Stimulated activated CD4-positive, alpha-beta T cell treated with anti-CD3 and anti-CD28 coated beads, Interleukin-15, amount 100 ng/mL, for 24 hours (primary cell): ENCODE measurements around the gene ZNF436.
A peak's percentile ranks its signal among the peaks of the same experiment; 100 is the strongest.
"Not testable (repeated sequence)": the region's sequence is repeated elsewhere in the genome, so short reads cannot be mapped to it uniquely, and the experiment has no call there.

ENCODE experiments used
- DNase-seq: peaks from one replicate; pipeline ENCODE4 v3.0.0-alpha.2; 2020

Gene ZNF436

GRCh38 chr1:23362218-23362713 is 7.4 kb downstream of the ZNF436 start:
- no peak for DNase-seq

- no peak for DNase-seq
These were observed 11.2 kb downstream of the ZNF436 start for GRCh38 chr1:23358310-23358875.

- no peak for DNase-seq
These were observed 12.3 kb downstream of the ZNF436 start for GRCh38 chr1:23357138-23357908.

- DNase-seq = no peak
These were observed 13.0 kb downstream of the ZNF436 start for GRCh38 chr1:23356471-23357137.

- DNase-seq = peak; percentile 13
These were observed 15.4 kb downstream of the ZNF436 start for GRCh38 chr1:23354245-23354644.

- DNase-seq = no peak
These were observed 17.4 kb downstream of the ZNF436 start for GRCh38 chr1:23352096-23352695.

GRCh38 chr1:23345920-23346319 is 23.7 kb downstream of the ZNF436 start:
- DNase-seq = no peak

GRCh38 chr1:23344987-23345472 is 24.6 kb downstream of the ZNF436 start:
- DNase-seq = no peak

GRCh38 chr1:23344111-23344986 is 25.3 kb downstream of the ZNF436 start, which contains the start of gene HNRNPR:
Gene HNRNPR (minus strand): TSS chr1:23344284. CDS start chr1:23341008, 3,276 bp downstream.
- DNase-seq = peak; percentile 100

GRCh38 chr1:23343221-23344110 is 26.2 kb downstream of the ZNF436 start:
- peak; percentile 76 for DNase-seq

- no peak for DNase-seq
These were observed 27.5 kb downstream of the ZNF436 start for GRCh38 chr1:23341931-23342692.

- DNase-seq = no peak
These were observed 30.0 kb downstream of the ZNF436 start for GRCh38 chr1:23339632-23340031.

- no peak for DNase-seq
These were observed 31.8 kb downstream of the ZNF436 start for GRCh38 chr1:23337869-23338268.

- no peak for DNase-seq
These were observed 37.9 kb downstream of the ZNF436 start for GRCh38 chr1:23331713-23332112.

- DNase-seq = no peak
These were observed 38.8 kb downstream of the ZNF436 start for GRCh38 chr1:23330846-23331245.

GRCh38 chr1:23325393-23325792 is 44.2 kb downstream of the ZNF436 start:
- no peak for DNase-seq

GRCh38 chr1:23322770-23323169 is 46.9 kb downstream of the ZNF436 start:
- no peak for DNase-seq

GRCh38 chr1:23310280-23310679 is 59.4 kb downstream of the ZNF436 start:
- DNase-seq = not testable (repeated sequence)
